Mesenteric fat pad (tissue), 1 donor: ENCODE results near the gene OR2T27. TPM values are rescaled to one million over a fixed set of nuclear protein-coding genes. Genes with fewer than 3 reads are reported as not detected.
"Not testable (repeated sequence)": the region's sequence is repeated elsewhere in the genome, so short reads cannot be mapped to it uniquely, and the experiment has no call there.

Experiments
- DNase-seq: peaks from one replicate; pipeline ENCODE4 v3.0.0-alpha.2; 2020; ENCODE audit warnings: low spot score
- long read RNA-seq: library from polyadenylated mRNA; unstranded; transcript quantifications from one replicate; pipeline ENCODE4 v2.0.0, GENCODE V29; 2020
- total RNA-seq: library from RNA; stranded (reverse); fragmentation: NEBNext Ultra II Directional; extraction: Animal tissue kit (Norgen Biotek cat#: 25700); gene quantifications from one replicate; pipeline ENCODE4 v1.2.1, GENCODE V29; 2021
- donor health status: DM: yes; HTN: yes; CAD: no.

Gene OR2T27
- not detected for total RNA-seq
- long read RNA-seq: 0 reads

- not testable (repeated sequence) for DNase-seq
Measured at GRCh38 chr1:248655354-248655753, at the start of gene OR2T27. OR2T27 (minus strand) TSS chr1:248655528; CDS start chr1:248650884, 4,644 bp downstream.

GRCh38 chr1:248704606-248705005 lies 49.3 kb upstream of the OR2T27 start:
- no peak for DNase-seq

- no peak for DNase-seq
Measured at GRCh38 chr1:248703674-248704073, 48.3 kb upstream of the OR2T27 start.

- DNase-seq: no peak
Measured at GRCh38 chr1:248702714-248703113, 47.4 kb upstream of the OR2T27 start, which contains the start of gene OR14I1. OR14I1 (minus strand) TSS chr1:248702766.

- no peak for DNase-seq
Measured at GRCh38 chr1:248699099-248699498, 43.8 kb upstream of the OR2T27 start.

- DNase-seq: no peak
Measured at GRCh38 chr1:248697907-248698306, 42.6 kb upstream of the OR2T27 start.

- no peak for DNase-seq
Measured at GRCh38 chr1:248696774-248697173, 41.4 kb upstream of the OR2T27 start.

GRCh38 chr1:248696261-248696660 lies 40.9 kb upstream of the OR2T27 start:
- no peak for DNase-seq

GRCh38 chr1:248695451-248696132 lies 40.3 kb upstream of the OR2T27 start:
- no peak for DNase-seq

GRCh38 chr1:248691567-248692155 lies 36.3 kb upstream of the OR2T27 start:
- no peak for DNase-seq

- DNase-seq: no peak
Measured at GRCh38 chr1:248688527-248689298, 33.4 kb upstream of the OR2T27 start.

- DNase-seq: no peak
Measured at GRCh38 chr1:248686815-248687214, 31.5 kb upstream of the OR2T27 start.

- no peak for DNase-seq
Measured at GRCh38 chr1:248681651-248682050, 26.3 kb upstream of the OR2T27 start.

- DNase-seq: no peak
Measured at GRCh38 chr1:248670003-248670402, 14.7 kb upstream of the OR2T27 start.

GRCh38 chr1:248663453-248664328 lies 8.4 kb upstream of the OR2T27 start:
- not testable (repeated sequence) for DNase-seq

- DNase-seq: not testable (repeated sequence)
Measured at GRCh38 chr1:248656797-248657196, 1.5 kb upstream of the OR2T27 start.

- DNase-seq: not testable (repeated sequence)
Measured at GRCh38 chr1:248648770-248649536, 6.4 kb downstream of the OR2T27 start.

- DNase-seq: not testable (repeated sequence)
Measured at GRCh38 chr1:248645178-248645577, 10.2 kb downstream of the OR2T27 start, which contains the start of gene OR2T35. OR2T35 (minus strand) TSS chr1:248645278; CDS start chr1:248639258, 6,020 bp downstream.

- not testable (repeated sequence) for DNase-seq
Measured at GRCh38 chr1:248642971-248643651, 12.2 kb downstream of the OR2T27 start.

GRCh38 chr1:248641583-248641982 lies 13.7 kb downstream of the OR2T27 start:
- DNase-seq: not testable (repeated sequence)
